ENCODE measurements around the gene EEF1A2.
A peak's percentile ranks its signal among the peaks of the same experiment; 100 is the strongest.
"Not testable (repeated sequence)": the region's sequence is repeated elsewhere in the genome, so short reads cannot be mapped to it uniquely, and the experiment has no call there.

The EEF1A2 gene

GRCh38 chr20:63519668-63520503 is 21.0 kb upstream of the EEF1A2 start:
- peak; percentile 57 for DNase-seq

DNA sequence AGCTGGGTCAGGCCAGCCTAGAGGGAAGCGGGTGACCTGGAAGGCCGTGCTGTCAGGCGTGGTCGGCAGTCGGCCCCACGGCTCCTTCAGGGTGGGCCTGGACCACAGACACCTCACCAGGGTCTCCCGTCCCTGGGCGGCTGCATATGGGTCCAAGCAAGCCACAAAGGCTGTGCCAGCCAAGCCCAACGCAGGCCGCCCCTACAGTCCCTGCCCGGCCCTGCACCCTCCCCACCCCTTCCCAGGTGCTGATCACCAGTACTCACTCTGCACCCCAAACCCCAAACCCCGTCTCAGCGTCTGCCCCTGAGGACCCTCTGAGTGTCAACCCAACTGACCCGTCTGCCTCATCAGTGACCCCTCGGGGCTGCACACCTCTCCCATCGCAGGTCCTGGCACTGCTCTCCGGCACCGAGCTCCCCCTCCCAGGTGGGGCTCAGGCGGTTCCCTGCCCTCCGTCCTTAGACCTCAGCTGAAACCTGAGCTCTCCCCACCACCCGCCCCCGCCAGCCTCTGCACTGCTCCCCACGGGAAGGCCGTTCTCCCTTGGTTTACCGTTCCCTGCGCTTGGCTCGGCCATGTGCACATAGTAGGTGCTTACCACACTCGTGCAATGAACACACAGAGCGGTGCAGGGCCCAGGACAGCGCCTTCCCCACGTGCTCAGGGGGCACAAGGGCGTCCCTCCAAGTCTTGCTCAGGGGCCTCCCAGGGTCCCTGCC is 20.2 kb upstream of the EEF1A2 start:
- DNase-seq = no peak

GRCh38 chr20:63518351-63518861 is 19.5 kb upstream of the EEF1A2 start:
- no peak for DNase-seq

DNA sequence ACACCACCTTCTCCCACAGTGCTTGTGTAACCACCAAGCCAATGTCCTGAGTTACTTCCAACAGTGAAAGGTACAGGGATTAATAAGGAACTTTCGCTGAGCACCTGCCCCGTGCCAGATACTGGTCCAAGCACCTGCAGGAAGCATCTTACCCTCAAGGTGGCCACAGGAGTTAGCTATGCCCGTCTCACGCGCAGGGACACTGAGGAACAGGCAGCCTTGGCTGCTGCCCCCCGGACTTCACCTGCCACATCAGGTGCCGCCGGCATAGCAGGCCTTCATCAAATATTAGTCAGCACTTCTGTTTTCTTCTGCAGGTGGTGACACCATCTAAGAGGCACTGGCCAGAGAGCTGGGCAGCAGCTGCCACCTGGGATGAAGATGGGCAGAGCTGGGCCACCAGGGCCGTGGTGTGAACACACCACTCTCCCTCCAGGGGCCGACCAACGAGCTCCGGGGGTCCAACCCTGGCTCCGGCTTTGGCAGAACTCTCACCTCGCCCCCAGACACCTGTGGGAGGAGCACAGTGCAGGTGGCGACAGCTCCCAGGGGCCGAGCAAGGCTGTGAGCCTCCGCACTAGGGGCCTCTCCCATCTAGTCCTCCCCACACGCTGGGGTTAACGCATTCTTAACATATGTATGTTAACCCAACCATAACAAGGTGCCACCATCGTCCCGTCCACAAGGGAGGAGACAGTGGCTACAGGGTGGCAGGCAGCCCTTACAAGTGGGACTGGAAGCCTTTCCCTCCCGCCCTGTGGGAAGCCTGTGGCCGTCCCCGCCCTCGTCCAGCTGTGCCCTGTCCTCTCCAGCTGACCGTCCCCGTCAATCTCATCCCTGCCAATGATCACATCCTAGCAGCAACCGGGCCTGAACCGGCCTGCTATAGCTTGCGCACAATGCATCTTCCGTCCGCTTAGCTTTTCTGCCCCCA is 18.8 kb upstream of the EEF1A2 start:
- no peak for DNase-seq

DNA sequence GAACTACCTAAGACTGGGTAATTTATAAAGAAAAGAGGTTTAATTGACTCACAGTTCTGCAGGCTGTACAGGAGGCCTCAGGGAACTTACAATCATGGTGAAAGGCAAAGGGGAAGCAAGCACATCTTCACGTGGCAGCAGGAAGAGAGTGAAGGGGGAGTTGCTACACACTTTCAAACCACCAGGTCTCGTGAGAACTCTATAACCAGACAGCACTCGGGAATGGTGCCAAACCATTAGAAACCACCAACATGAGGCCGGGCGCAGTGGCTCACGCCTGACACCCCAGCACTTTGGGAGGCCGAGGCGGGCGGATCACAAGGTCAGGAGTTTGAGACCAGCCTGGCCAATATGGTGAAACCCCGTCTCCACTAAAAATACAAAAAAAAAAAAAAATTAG is 15.6 kb upstream of the EEF1A2 start:
- not testable (repeated sequence) for DNase-seq

- DNase-seq = no peak
These were observed 14.3 kb upstream of the EEF1A2 start for GRCh38 chr20:63513207-63513606.

GRCh38 chr20:63509088-63509564 is 10.2 kb upstream of the EEF1A2 start:
- no peak for DNase-seq

DNA sequence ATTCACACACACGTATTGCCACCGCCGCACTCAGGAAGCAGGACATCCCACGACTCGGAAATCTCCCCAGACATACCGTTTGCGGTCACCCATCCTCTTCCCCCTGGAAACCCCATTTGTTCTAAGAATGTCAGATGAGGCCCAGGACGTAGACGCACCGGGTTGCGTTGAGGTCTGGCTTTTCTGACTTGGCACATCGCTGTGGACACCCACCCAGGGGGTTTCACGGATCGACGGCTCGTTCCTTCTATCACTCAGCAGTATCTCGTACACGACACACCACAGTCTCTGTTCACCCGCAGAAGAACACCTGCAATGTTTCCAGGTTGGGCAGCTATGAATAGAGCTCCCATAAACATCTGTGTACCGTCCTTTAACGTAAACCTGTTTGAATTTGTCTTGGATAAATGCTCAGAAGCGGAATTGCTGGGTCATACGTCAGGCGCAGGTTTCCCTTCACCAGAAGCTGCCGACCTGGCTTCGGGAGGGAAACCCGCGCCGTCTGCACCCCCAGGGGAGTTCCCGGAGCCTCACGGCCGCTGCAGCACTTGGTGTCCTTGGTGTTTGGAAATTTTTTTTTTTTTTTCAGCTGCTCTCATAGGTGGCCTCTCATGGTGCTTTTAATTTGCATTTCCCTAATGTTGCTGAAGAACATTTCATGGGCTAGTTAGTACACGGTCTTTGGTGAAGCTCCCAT is 9.3 kb upstream of the EEF1A2 start:
- DNase-seq = no peak

GRCh38 chr20:63507083-63507743 is 8.3 kb upstream of the EEF1A2 start:
- no peak for DNase-seq

GRCh38 chr20:63505723-63506122 is 6.8 kb upstream of the EEF1A2 start:
- DNase-seq = no peak

- no peak for DNase-seq
These were observed 6.4 kb upstream of the EEF1A2 start for GRCh38 chr20:63505281-63505680.

GRCh38 chr20:63504642-63505041 is 5.8 kb upstream of the EEF1A2 start:
- no peak for DNase-seq

- no peak for DNase-seq
These were observed 4.6 kb upstream of the EEF1A2 start for GRCh38 chr20:63503524-63503923.

DNA sequence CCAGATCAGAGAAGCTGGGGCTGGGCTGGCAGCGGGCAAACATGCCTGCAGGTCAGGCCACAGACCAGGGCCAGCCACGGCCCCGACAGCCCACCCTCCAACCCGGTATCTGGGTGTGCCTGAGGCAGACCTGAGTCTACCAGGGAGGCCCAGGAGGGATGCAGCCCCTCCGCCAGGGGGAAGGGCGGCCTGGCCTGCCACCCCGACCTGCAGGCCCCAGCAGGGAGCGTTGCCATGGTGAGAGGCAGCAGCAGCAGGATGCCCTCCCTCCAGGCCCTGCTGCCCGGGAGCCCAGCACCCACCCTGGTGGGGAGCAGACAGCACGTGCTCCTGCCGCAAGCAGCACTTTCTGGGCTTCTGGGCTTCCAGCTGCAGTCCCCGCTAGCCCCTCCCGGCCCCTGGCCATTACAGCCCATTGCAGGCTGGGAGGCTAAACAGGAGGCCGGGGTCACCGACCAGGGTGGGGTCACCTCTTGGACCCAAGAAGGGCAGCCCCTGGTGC is 3.8 kb upstream of the EEF1A2 start:
- DNase-seq = no peak

- DNase-seq = no peak
These were observed 3.2 kb upstream of the EEF1A2 start for GRCh38 chr20:63501818-63502670.

GRCh38 chr20:63500902-63501817 is 2.3 kb upstream of the EEF1A2 start:
- DNase-seq = no peak

- no peak for DNase-seq
These were observed 1.4 kb upstream of the EEF1A2 start for GRCh38 chr20:63500151-63500901.

DNA sequence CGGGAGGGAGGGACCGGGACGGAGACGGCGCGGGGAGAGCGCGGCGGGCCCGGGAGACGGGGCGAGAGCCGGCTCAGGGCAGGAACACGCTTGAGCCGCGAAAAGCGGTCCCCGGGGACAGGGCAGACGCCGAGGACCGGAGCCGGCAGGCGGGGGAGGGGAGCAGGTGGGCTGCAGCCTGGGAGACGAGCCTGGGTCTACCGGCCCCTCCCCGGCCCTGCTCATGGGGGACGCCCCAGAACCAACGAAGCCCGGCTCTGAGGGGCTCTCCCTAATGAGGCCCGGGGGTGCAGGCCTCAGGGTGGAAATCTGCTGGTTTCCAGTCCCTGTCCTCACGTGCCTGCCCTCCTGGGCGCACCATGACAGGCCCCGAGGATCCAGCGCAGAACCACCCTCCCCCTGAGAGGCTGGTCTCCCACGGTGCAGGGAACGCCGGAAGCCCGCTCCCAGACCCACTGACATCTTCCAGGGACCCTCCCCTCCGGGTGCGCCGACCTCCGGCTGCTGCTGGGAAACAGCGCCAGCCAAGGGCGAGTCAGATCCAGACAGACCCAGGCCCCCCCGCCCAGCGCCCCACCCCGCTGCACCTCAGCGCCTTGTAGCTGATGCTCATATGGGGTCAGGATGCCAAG is 571 bp upstream of the EEF1A2 start:
- no peak for DNase-seq

Data from effector CD4-positive, alpha-beta T cell (primary cell).